ENCODE data around the gene ABCF2.
A peak's percentile ranks its signal among the peaks of the same experiment; 100 is the strongest.

The ABCF2 gene

DNA sequence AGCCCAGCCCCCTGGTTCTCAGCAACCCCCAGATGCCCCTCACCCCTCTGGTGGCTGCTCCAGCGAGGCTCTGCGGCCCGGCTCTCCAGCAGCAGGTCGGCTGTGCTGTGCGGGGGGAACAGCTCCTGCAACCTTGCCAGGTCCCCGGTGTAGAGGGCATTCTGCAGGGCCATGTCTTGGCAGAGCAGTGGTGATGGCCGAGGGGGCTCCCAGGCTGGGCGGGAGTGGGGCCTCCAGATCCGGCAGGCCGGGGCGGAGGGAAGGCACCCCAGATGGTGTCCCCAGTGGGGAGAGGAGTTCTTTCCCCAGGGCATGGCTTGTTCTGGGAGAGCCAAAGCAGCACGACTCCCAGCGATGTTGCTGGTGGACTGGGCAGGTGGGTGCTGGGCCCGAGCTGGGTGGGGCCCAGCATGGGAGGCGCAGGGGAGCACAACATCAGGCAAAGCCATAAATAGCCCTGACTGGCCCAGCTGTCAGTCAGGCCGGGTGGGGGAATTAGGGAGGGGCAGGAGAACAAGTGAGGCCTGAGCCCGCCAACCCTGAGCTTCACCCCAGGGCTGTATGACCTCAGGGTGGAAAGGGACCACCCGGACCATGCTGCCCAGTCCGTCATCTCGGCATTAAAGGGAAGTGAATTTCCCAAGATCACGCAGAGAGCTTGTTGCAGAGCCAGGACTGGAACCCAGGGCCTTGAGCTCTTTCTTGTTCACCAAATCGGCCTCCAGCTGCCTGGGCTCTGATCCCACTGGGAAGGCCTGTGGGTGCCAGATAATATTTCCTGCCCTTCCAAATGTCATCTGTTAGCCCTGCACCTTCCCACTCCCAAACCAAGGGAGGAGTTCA is 39.4 kb downstream of the ABCF2 start:
- Mint-ChIP-seq H3K4me1 (ENCODE audit: low read depth) (no peaks in the 10 kb centered on the region), H3K9me3 (ENCODE audit: low read depth) (no peaks in the 10 kb centered on the region), H3K27me3 (no peaks in the 10 kb centered on the region), H3K36me3 (no peaks in the 10 kb centered on the region), H3K27ac (no peak overlapping the region), H3K4me3 (no peak overlapping the region)

DNA sequence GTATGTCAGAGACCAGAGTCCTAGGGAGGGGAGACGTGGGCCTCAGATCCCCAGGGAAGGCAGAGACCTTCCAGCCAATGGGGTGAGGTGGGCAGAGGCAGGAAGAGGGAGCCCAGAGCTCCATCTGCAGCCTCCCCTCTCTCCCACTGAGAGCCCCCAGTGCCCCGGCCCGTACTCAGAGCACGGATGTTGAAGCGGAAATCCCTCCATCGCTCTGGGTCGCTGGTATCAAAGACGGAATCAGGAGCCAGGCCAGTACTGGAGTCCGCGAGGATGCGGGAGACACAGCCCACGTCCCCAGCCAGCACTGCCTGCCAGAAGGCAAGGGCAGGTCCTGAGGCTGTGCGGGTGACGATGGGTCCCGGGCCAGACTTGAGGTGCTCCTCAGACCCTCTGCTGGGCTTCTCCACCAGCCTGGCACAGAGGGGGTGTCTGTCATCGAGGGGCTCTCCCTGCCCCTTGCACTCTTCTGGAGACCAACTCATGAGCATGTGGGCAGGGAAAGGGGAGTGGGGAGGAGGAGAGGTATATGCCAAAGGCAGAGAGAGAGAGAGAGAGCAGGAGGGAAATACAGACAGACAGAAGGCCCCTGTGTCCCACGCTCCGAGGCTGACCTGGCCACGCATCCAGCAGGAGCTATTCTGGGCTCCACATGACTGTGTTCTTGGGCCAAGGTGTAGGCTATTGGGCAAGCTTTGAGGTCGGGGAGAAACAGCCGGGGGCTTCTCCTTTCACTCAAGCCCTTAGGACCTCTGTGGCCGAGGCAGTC is 40.2 kb downstream of the ABCF2 start, which contains the start of gene ASB10:
Gene ASB10, minus strand, starts transcription at position 611 of the 769 bp plus-strand sequence. Its CDS starts 120 bp downstream, at position 491.
- H3K4me1 Mint-ChIP-seq (ENCODE audit: low read depth), result no peaks in the 10 kb centered on the region
- H3K4me3 Mint-ChIP-seq, result no peak within 1 kb of the TSS
- H3K9me3 Mint-ChIP-seq (ENCODE audit: low read depth), result no peaks in the 10 kb centered on the region
- no peaks in the 10 kb centered on the region for H3K36me3 Mint-ChIP-seq
- no peaks in the 10 kb centered on the region for H3K27me3 Mint-ChIP-seq
- no peak within 1 kb of the TSS for H3K27ac Mint-ChIP-seq

DNA sequence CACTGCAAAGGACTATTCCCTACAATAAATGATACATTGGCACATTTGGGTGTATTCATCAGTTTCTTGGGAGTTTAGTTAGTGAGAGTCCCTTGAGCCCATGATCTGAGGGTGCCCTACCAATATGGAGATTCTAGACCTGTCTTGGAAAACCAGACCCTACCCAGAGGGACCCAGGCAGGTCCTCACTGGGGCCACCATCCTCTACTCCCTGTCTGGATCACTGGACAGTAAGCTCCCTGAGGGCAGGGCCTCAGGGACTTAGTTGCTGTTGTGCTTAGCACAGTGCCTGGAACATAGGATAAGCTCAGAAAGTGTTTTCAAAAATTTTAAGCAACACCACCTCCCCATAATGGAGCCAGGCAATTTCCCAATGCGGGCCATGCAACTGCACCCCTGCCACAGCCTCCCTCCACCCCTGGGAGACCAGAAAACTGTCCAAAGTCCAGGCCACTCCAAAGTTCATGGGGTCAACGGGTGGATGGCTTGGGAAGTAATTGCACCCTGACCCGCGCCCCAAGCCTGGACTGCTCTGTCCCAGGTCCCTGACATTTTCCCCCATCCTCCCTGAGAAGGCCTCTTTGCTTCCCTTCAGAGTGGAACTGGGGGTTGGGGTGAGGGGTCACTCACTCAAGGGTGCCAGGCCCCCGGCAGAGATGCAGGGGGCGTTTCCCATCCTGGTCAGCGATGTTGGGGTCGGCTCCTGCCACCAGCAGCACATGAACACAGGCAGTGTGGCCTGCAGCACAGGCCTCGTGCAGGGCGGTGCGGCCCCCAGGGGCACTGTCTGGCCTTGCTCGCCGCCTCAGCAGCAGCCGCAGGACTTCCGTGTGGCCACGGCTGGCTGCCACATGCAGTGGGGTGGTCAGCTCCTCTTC is 41.0 kb downstream of the ABCF2 start:
- Mint-ChIP-seq H3K4me1 (ENCODE audit: low read depth) (no peaks in the 10 kb centered on the region), H3K36me3 (no peaks in the 10 kb centered on the region), H3K27ac (no peak overlapping the region), H3K9me3 (ENCODE audit: low read depth) (no peaks in the 10 kb centered on the region), H3K4me3 (no peak overlapping the region), H3K27me3 (no peaks in the 10 kb centered on the region)

DNA sequence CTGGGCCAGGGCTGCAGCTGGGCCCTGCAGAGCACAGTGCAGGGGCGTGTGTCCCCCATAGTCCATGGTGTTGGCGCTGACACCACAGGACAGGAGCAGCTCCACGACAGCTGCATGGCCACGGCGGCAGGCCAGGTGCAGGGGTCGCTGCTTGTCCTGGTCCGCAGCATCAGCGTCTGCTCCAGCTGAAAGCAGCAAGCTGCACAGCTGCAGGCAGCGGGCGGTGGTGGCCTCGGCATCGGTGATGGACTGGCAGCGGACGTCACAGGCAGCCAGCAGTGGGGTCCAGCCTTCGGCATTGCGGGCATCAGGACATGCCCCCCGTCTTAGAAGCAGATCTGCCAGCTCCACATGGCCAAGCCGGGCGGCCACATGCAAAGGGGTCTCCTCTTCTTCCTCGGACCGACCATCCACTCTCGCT is 46.0 kb downstream of the ABCF2 start:
- Mint-ChIP-seq H3K9me3 (ENCODE audit: low read depth) (no peaks in the 10 kb centered on the region), H3K4me3 (no peak overlapping the region), H3K27me3 (peaks cover 8% of the 10 kb centered on the region), H3K27ac (no peak overlapping the region), H3K36me3 (no peaks in the 10 kb centered on the region), H3K4me1 (ENCODE audit: low read depth) (no peaks in the 10 kb centered on the region)

DNA sequence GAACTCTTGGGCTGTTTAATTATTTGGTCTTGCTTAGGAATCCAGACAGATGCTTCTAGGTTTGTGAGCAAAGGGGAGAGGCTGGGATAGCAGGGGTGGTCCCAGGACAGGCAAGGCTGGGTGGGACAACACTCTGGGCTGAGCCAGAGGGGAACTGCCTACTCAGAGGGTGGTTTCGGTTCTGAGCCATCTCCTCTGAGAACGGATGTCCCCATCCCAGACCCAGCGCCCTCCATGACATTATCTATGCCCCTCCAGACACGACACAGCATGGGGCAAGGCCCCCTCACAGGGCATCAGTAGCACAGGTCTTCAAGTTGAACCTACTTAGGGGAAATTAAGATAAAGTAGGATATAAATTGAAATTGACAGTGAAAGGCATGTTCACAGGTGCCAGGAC is 47.1 kb downstream of the ABCF2 start:
- Mint-ChIP-seq H3K27ac (no peak overlapping the region), H3K36me3 (no peaks in the 10 kb centered on the region), H3K27me3 (peaks cover 11% of the 10 kb centered on the region), H3K9me3 (ENCODE audit: low read depth) (no peaks in the 10 kb centered on the region), H3K4me3 (no peak overlapping the region), H3K4me1 (ENCODE audit: low read depth) (no peaks in the 10 kb centered on the region)

DNA sequence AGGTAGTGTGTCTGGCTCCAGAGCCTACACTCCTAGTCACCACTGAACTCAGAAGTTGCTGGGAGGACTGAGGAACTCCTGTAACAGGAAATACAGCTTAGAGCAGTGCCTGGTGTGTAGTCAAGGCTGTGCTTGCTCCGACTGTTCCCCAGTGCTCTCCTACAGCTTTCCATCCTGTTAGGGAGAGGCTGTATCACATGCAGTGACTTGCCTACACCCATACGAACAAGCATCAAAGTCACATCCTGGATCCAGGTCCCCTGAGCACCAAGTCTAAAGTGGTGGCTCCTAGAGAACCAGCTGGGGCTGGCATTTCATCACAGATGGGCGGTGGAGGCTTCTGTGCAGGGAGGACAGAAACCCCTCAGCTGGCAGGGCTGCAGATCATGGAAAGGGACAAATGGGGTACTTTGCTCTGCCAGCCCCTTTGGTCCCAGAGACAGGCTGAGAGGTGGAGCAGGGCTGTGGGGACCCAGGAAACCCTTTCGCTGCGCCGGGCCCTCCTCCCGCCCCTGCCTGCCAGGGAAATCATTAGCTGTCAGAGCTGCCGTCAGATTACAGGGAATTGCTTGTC is 47.6 kb downstream of the ABCF2 start:
- Mint-ChIP-seq H3K9me3 (ENCODE audit: low read depth) (no peaks in the 10 kb centered on the region), H3K36me3 (no peaks in the 10 kb centered on the region), H3K27me3 (peaks cover 11% of the 10 kb centered on the region), H3K4me1 (ENCODE audit: low read depth) (no peaks in the 10 kb centered on the region), H3K4me3 (no peak overlapping the region), H3K27ac (no peak overlapping the region)

DNA sequence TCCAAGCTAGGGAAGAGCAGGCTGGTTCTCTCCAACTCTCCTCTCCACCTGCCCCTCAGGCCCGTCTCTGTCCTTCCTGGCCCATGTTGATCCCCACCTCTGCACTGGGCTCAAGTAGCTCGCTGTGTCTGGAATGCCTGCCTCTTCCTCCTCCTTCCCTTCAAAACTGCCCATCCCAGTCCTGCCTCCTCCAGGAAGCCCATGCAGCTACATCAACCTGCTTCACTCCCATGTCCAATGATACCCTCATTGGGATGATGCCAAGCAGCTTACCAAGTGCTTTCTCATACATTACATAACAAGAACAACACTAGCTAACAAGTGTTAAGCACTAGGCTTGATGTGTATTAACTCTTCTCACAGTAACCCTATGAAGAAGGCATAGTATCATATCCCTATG is 48.2 kb downstream of the ABCF2 start:
- Mint-ChIP-seq H3K36me3 (no peaks in the 10 kb centered on the region), H3K4me3 (no peak overlapping the region), H3K27me3 (peaks cover 11% of the 10 kb centered on the region), H3K27ac (peak overlapping the region; percentile 66), H3K9me3 (ENCODE audit: low read depth) (no peaks in the 10 kb centered on the region), H3K4me1 (ENCODE audit: low read depth) (no peaks in the 10 kb centered on the region)

DNA sequence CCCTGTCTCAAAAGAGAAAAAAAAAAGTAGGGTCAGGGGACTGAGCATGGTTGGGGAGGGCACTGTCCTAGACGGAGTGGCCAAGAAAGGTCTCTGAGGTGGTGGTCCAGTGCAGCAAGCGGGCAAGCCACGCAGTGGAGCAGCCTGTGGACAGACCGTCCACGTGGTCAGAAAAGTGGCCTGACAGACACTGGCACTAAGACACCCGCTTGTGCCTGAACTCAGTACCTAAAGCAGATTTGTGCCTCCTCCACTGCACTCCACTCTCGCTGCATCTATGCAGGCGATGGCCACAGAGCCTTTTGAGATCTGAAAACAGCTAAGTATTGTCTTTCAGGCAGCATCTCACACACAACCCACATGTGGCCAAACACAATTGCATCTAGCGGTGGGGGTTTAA is 48.8 kb downstream of the ABCF2 start:
- no peak overlapping the region for H3K4me3 Mint-ChIP-seq
- no peaks in the 10 kb centered on the region for H3K4me1 Mint-ChIP-seq (ENCODE audit: low read depth)
- H3K27me3 Mint-ChIP-seq, result peaks cover 15% of the 10 kb centered on the region
- no peak overlapping the region for H3K27ac Mint-ChIP-seq
- no peaks in the 10 kb centered on the region for H3K9me3 Mint-ChIP-seq (ENCODE audit: low read depth)
- no peaks in the 10 kb centered on the region for H3K36me3 Mint-ChIP-seq

DNA sequence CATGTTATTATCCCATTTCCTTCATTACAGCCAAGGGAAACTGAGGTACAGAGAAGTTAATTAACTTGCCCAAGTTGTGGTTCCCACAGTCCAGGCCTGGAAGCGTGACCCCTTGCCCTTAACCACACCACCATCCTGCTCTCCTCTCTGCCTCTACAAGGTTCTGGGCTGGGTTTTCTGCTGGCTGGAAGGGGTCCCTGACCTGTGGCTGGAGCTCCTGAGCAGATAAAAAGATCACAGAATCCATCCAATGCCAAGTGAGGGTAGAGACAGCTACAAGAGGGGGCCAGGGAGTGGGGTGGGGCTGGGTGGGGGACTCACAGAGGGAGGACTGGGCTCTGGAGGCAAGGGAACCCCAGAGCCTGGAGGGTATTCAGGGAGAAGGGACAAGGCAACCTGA is 49.7 kb downstream of the ABCF2 start:
- H3K9me3 Mint-ChIP-seq (ENCODE audit: low read depth), result no peaks in the 10 kb centered on the region
- H3K4me1 Mint-ChIP-seq (ENCODE audit: low read depth), result peaks cover 6% of the 10 kb centered on the region
- no peak overlapping the region for H3K27ac Mint-ChIP-seq
- no peak overlapping the region for H3K4me3 Mint-ChIP-seq
- peaks cover 22% of the 10 kb centered on the region for H3K27me3 Mint-ChIP-seq
- no peaks in the 10 kb centered on the region for H3K36me3 Mint-ChIP-seq

DNA sequence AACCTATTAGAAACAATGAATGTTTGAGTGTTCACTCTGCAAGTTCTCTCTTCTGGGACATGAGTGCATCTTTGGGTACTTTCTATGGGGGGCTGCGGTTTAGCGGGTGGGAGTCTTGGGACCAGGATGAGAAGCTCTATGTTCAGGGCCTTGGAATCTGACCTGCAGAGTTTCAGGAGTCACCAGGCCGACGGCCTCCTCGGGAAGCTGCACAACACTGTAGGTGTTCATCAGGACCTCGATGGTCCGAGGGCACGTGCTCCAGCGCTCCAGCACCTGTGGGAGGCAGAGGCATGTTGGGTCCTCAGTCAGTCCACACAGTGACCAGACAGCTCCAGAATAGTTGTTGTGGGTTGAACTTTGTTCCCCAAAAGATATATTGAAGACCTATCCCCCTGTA is 50.6 kb downstream of the ABCF2 start:
- Mint-ChIP-seq H3K27ac (no peak overlapping the region), H3K36me3 (no peaks in the 10 kb centered on the region), H3K27me3 (peaks cover 25% of the 10 kb centered on the region), H3K4me1 (ENCODE audit: low read depth) (peaks cover 7% of the 10 kb centered on the region), H3K9me3 (ENCODE audit: low read depth) (no peaks in the 10 kb centered on the region), H3K4me3 (no peak overlapping the region)

DNA sequence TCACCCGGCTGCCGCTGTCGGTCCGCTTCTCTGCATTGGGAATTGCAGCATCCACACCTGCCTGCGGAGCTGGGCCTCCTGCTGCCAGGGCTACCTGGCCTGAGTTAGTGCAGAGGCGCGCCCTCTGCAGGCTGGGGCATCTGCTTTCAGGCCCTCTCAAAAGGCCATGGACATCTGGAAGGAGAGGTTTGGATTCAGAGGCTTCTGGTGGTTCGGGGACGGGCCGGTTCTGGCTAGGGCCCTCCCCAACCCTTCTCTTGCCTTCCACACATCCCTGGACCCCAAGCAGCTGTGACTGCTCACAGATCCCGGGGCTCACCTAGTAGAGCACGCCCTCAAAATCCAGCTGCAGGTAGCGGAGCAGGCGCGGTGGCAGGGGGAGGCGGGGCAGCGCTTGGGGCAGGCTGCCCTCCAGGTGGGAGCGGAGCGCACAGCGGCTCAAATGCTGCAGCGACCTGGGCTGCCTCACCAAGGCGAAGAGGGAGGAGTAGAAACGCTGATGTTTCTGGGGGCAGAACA is 51.2 kb downstream of the ABCF2 start:
- Mint-ChIP-seq H3K4me3 (no peak overlapping the region), H3K27ac (no peak overlapping the region), H3K4me1 (ENCODE audit: low read depth) (peaks cover 7% of the 10 kb centered on the region), H3K36me3 (no peaks in the 10 kb centered on the region), H3K9me3 (ENCODE audit: low read depth) (no peaks in the 10 kb centered on the region), H3K27me3 (peaks cover 29% of the 10 kb centered on the region)

DNA sequence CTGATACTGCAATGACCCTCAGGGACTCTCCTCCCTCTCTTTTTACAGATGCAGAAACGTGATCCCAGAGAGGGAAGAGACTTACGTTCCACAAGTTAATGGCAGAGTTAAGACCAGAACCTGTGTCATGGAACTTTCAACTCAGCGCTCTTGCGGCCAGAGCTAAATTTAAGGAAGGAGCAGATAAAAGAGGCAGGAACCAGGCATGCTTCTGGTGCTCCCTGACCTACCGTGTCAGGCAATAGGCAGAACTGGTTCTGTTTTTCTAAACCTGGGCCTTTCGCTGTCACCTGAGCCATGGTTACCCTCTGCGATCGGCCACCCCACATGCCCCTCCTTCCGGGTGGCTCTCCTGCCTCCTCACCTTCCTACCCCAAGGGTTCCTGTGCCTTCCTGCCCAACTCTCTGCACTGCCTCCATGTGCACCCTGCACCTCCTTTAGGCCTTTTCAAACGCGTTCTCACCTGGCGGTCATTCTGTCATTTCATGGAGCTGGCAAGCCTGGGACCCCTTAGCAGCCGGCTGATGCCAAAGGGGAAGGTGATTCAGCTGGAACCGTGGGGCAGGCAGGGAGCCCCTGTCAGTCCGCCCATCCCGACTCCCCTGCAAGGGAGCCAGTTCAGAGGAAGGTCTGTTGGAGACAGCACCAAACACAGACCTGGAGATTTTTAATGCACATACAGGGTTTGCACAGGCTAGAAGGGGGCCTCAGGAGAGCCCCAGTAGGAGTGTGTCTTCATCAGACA is 51.8 kb downstream of the ABCF2 start:
- Mint-ChIP-seq H3K36me3 (no peaks in the 10 kb centered on the region), H3K4me3 (no peak overlapping the region), H3K27me3 (peaks cover 29% of the 10 kb centered on the region), H3K27ac (no peak overlapping the region), H3K4me1 (ENCODE audit: low read depth) (peaks cover 7% of the 10 kb centered on the region), H3K9me3 (ENCODE audit: low read depth) (no peaks in the 10 kb centered on the region)

DNA sequence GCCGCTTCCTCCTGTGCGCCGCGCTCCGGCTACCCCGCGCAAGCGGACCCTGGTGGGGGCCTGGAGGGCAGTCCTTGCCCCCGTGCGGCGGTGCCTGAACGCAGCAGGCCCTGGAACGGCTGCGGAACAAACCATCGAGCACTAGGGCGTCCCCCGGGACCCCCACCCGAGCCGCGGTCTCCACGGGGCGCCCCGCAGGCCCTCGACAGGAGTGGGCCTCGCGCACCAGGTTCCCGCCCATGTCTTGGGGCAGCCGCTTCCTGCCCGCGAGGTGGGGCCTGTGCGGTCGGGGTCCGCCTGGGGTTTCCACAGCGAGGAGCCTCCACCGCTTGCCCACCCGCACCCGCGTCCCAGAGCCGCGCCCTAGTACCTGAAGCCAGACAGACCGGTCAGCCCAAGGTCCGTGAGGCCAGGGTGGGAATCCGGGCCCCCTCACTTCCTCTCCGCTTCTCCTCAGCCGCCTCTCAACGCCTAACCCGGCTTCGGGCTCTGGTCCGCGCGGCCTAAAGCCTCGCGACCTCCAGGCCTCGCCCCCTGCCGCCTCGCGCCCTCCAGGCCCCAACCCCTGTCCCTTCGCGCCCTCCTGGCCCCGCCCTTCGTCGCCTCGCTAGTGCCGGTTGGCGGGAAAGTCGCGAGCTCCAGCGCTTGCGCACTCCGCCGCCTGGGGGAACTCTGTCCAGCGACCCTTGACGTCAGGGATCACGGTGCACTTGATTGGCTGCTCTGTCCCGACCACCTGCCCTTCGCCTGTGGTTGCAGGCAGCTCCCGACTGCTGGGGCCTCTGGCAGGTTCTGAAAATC is 52.6 kb downstream of the ABCF2 start:
- H3K27ac Mint-ChIP-seq, result no peak overlapping the region
- H3K27me3 Mint-ChIP-seq, result peaks cover 30% of the 10 kb centered on the region
- no peaks in the 10 kb centered on the region for H3K9me3 Mint-ChIP-seq (ENCODE audit: low read depth)
- no peaks in the 10 kb centered on the region for H3K36me3 Mint-ChIP-seq
- peaks cover 7% of the 10 kb centered on the region for H3K4me1 Mint-ChIP-seq (ENCODE audit: low read depth)
- no peak overlapping the region for H3K4me3 Mint-ChIP-seq

Measured in activated naive CD8-positive, alpha-beta T cell (primary cell).